K562 (cell line): ENCODE measurements around the gene DIS3L. TPM values are rescaled to one million over a fixed set of nuclear protein-coding genes. Genes with fewer than 3 reads are reported as not detected.

Source experiments
- ATF7 ChIP-seq: fragments of 450-650 bp; IDR thresholded peaks from 2 replicates; pipeline ENCODE4 v1.7.1; 2014; ENCODE audit warnings: mild to moderate bottlenecking, moderate library complexity
- CHD1 ChIP-seq: fragments of 200-600 bp; sonication (generic); IDR thresholded peaks from one replicate; pipeline ENCODE4 v1.6.1; 2012; ENCODE audit warnings: mild to moderate bottlenecking, moderate library complexity, low read length, inconsistent platforms
- E2F8 ChIP-seq: fragments of 450-650 bp; IDR thresholded peaks from 2 replicates; pipeline ENCODE4 v1.7.1; 2018; ENCODE audit warnings: mild to moderate bottlenecking, low read depth; ENCODE audit not compliant: partially characterized antibody
- FOSL1 ChIP-seq: fragments of 200-800 bp; sonication (Bioruptor generic); conservative IDR thresholded peaks from 2 replicates; pipeline ENCODE4 v1.6.1; 2016; ENCODE audit warnings: missing genetic modification characterization, missing compliant biosample characterization
- LARP7 ChIP-seq: fragments of 450-650 bp; IDR thresholded peaks from 2 replicates; pipeline ENCODE4 v1.6.1; 2016
- TAF7 ChIP-seq: fragments of 450-650 bp; IDR thresholded peaks from 2 replicates; pipeline ENCODE4 v1.6.1; 2016; ENCODE audit warnings: missing genetic modification characterization, missing compliant biosample characterization
- TBP ChIP-seq: optimal IDR thresholded peaks from 2 replicates; pipeline ENCODE3; 2011; ENCODE audit warnings: low read depth, low read length, improper control_type of control experiment
- TRIM28 ChIP-seq: fragments of 450-650 bp; IDR thresholded peaks from 2 replicates; pipeline ENCODE4 v1.6.1; 2017
- ZNF318 ChIP-seq, 2 experiments: fragments of 450-650 bp; IDR thresholded peaks; 2 replicates each; pipeline ENCODE4 v1.6.1; 2016; ENCODE audit warnings: mild to moderate bottlenecking in 2 of 2, borderline replicate concordance in 1 of 2, low read depth in 1 of 2, moderate library complexity in 1 of 2
- polyA plus RNA-seq, 8 experiments: library from polyadenylated mRNA; depleted of rRNA in 4 of 8; stranded (reverse) in 5 of 8; unstranded in 3 of 8; fragments of >200 nt; fragmentation: Nextera tagmentation in 2 of 8; fragmentation: Illumina TruSeq in 1 of 8; extraction: Ambion mirVana in 2 of 8; extraction: Trizol in 1 of 8; gene quantifications; 2 replicates each; pipeline versions ENCODE4 v1.2.1 to v1.2.3, GENCODE V29; 2011 to 2014; ENCODE audit warnings: inconsistent platforms in 1 of 8, missing spikeins in 1 of 8
- total RNA-seq, 7 experiments: library from RNA; depleted of rRNA in 6 of 7; stranded (reverse); fragments of >200 nt in 6 of 7; fragmentation: Illumina TruSeq in 2 of 7; extraction: Trizol in 2 of 7; gene quantifications; 2 replicates each; pipeline versions ENCODE4 v1.2.1 to v1.2.3, GENCODE V29; 2011 to 2021; ENCODE audit warnings: low replicate concordance in 1 of 7
- TF ChIP-seq, protein P1 (sequence below): IDR thresholded peaks from 2 replicates; pipeline ENCODE4 v1.6.1; 2011; ENCODE audit not compliant: insufficient read length; ENCODE audit errors: extremely low read depth
- TF ChIP-seq, protein P2 (sequence below): fragments of 450-650 bp; formaldehyde crosslinking; conservative IDR thresholded peaks from 2 replicates; pipeline ENCODE4 v1.4.0; 2022; ENCODE audit warnings: mild to moderate bottlenecking, missing genetic modification characterization

The DIS3L gene
- total and polyA plus RNA-seq, 9 of the 15 experiments (the other 6 are each of a cell fraction or from before 2014, with no cell fraction given) = 5.9 to 34.6 (median 16.9) TPM

GRCh38 chr15:66292571-66293418 lies 573 bp upstream of the DIS3L start (continued):
- TF ChIP-seq ZNF318 (IDR thresholded peaks at IDR 0.05; ENCODE audit: borderline replicate concordance in 1 of 2, low read depth in 1 of 2) (no peak), E2F8 (no peak), FOSL1 (tag) (peak; percentile 9; the same call in 1 of the 2 replicates), TBP (no peak), CHD1 (no peak), LARP7 (no peak), TRIM28 (0 out of 2 replicates have a peak, but pooled peaks have one; percentile 8), TAF7 (tag) (no peak), ATF7 (peak; percentile 55; the same call in 1 of the 2 replicates)
- TF ChIP-seq, protein P1, sequence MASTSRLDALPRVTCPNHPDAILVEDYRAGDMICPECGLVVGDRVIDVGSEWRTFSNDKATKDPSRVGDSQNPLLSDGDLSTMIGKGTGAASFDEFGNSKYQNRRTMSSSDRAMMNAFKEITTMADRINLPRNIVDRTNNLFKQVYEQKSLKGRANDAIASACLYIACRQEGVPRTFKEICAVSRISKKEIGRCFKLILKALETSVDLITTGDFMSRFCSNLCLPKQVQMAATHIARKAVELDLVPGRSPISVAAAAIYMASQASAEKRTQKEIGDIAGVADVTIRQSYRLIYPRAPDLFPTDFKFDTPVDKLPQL = no peak
- TF ChIP-seq, protein P2, sequence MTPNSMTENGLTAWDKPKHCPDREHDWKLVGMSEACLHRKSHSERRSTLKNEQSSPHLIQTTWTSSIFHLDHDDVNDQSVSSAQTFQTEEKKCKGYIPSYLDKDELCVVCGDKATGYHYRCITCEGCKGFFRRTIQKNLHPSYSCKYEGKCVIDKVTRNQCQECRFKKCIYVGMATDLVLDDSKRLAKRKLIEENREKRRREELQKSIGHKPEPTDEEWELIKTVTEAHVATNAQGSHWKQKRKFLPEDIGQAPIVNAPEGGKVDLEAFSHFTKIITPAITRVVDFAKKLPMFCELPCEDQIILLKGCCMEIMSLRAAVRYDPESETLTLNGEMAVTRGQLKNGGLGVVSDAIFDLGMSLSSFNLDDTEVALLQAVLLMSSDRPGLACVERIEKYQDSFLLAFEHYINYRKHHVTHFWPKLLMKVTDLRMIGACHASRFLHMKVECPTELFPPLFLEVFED (CRISPR knock-in tag) = no peak
